K562 treated with DMSO at 1 percent for 48 hours (cell line): ENCODE results near the gene ALKAL2. TPM values are rescaled to one million over a fixed set of nuclear protein-coding genes. Genes with fewer than 3 reads are reported as not detected.

Experiments used
- total RNA-seq: library from RNA; unstranded; fragments of 300-600 nt; gene quantifications from 2 replicates; pipeline ENCODE4 v1.2.3, GENCODE V29; 2022; ENCODE audit warnings: low replicate concordance; ENCODE audit errors: extremely low read depth

Gene ALKAL2, protein sequence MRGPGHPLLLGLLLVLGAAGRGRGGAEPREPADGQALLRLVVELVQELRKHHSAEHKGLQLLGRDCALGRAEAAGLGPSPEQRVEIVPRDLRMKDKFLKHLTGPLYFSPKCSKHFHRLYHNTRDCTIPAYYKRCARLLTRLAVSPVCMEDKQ
- total RNA-seq = not detected in 2 replicates

DNA sequence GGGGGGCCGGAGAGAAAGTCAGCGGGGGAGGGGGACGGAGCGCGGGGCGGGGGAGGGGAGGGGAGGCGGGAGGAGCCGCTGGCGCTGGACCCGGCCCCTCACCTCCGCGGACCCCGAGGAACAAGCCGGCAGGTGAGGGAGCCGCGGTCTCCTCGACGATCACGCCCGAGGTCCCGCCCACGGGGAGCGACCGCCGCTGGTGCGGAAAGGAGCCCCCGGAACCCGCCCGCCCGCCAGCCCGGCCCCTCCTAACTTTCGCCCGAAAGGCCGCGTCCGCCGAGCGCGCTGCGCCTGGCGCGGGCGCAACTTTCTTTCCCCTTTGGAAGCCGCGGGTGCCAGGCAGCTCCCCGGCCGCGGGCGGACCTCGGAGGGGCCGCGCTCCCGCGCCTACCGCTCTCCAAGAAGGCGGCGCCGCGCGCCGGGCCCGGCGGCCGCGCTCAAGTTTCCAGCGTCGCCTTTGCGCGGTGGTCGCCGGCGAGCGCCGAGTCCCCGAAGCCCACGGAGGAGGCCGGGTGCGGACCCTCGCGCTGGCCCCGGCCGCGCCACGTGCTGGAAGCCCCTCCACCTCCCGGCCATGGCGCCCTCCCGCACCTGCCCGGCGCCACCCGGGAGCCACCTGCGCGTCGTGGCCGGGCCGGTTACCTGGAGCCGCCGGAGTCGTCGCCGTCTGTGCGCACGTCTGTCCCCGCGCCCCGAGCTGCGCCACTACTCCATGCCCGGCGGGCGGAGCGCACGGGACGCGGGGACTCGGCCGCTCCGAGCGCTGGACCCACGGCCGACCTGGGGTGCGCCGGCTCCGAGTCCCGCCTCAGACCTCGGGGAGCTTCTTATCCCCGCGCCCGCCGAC is at the start of gene ALKAL2:
TSS of gene ALKAL2 (minus strand) at position 181 of the 847 bp plus-strand sequence. CDS start 256 bp downstream, outside the sequence.

DNA sequence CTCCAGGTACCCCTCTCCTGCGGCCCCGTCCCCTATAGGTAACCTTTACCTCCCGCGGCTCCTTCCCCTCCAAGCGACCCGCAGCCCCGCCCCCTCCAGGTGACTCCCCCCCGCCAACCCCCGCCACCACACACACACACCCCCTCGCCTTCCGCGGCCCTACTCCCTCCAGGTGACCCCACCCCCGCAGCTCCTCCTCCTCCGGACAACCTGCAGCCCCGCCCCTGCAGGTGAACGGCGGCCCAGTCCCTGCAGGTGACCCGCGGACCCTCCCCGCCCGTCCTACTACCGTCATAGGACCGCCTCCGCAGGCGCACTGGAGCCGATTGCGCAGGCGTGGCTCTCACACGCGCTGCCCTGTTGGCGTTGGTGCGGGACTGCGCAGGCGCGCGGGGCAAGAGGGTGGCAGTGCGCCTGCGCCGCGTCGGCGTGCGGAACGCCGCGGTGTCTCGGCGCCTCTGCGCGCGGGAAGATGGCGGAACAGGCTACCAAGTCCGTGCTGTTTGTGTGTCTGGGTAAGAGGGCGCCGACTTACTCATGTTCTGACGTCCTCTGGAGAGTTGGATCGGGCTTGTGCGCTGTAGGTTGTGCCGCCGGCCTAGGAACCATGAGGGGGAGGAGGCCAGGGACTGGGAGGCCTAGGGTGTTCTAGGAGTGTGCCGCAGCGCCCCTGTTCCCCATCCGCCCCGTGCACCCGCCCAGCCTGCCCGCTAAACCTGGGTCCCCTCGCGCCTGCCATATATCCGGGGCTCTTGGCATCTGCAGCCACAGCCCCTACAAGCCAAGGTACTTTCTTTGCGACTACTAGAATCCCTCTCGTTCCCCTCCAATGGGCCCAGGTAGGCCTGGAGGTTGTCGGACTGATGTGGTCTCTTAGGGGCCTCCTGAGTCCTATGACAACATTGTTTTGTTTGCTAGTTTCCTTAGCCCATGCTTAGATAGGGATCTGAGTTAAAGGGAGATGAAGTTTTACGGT is 23.1 kb downstream of the ALKAL2 start, which contains the start of gene ACP1:
TSS of gene ACP1 (plus strand) at position 455 of the 976 bp plus-strand sequence. CDS start at position 473, 18 bp downstream.

DNA sequence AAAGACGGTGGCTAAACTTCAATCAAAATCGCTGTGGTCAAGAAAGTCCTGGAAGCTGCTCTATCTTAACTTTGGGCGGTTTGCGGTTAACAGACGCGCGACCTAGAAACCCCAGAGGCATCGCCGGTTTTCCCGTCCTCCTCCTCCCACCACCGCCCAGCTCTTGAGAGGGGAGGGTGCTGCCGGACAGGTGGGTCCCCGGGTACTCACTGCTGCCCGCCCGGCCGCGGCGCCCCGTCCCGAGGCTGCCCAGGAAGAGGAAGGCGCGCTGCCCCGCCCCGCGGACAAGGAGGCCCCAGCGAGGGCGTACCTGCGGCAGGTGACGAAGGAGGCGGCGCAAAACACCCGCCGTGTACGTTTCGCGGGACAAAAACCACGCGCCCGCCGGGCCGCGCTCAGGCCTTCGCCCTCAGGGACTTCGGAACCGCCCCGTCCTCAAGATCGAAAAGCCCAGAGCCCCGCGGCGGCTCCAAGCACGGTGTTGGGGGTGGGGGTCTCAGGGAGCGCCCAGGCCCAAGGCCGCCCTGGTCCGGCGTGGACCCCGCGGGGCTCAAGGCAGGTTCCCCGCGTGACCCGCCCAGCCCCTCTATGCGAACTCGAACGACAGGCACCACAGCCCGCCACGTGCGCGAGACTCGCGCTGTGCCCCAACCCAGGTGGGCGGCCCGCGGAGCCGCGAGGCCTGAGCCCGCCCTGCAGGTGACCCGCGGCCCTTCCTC is 24.0 kb downstream of the ALKAL2 start, which contains the start of gene SH3YL1:
TSS of gene SH3YL1 (minus strand) at position 259 of the 719 bp plus-strand sequence. CDS start at position 211, 48 bp downstream.

Other genes starting within 250 kb of the ALKAL2 start
- gene FAM110C, start 241.6 kb downstream of the ALKAL2 start, total RNA-seq = not detected in 2 replicates
- gene SH3YL1, start 24.1 kb downstream of the ALKAL2 start, total RNA-seq = not detected in 2 replicates
- not detected in 2 replicates for gene ACP1, start 23.1 kb downstream of the ALKAL2 start, total RNA-seq